ENCODE results near the gene VWF.

DNA sequence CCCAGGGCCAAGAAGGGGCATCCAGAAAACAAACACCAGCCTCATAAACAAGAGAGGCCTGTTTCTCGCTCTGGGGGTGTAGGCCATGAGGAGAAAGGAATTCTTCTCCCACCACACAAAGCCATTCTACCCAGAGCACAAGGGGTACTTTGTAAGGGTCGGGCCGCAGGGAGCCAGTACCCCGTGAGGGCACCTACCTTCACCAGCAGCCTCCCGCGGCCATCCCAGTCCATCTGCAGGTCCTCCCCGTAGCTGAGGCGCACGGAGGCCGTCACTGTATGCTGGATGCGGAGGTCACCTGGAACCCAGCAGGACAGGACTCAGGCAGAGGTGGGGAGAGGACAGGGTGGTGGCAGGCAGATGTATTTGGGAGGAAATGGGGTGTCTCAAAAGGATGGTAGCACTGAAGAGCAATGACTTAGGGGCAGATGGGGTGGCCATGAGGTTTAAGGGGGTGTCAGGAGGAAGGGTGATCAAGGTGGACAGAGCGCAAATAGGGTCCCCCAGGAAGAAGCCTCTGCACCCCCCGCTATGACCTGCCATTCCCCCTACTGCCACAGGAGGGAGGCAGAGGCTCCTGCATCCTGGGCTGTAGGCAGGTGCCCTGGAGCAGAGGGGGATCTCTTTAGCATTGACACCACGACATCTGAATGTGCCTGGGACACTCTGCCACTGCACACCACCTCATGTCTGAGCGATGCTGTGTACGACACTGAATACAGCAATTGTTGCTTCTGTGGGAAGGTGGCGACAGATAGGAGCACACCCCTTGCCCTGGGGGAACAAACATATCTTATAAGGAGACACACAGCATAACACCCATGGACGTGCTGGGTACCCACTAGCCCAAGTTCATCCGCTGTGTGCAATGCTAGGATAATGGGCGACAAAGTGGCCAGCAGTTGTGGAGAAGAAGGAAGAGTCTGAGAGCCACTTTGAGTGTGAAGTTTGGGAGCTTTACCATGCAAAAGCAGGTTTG, 61.4 kb downstream of the VWF start:
- TF ChIP-seq CTCF (conservative IDR thresholded peaks at IDR 0.05) (peak; percentile 98), EZH2 (IDR thresholded peaks at IDR 0.05; ENCODE audit: low read depth) (no peak)

Measured in PC-9 (cell line).